ENCODE data around the gene MSL3B.
"Not testable (repeated sequence)": the region's sequence is repeated elsewhere in the genome, so short reads cannot be mapped to it uniquely, and the experiment has no call there.

MSL3B gene

DNA sequence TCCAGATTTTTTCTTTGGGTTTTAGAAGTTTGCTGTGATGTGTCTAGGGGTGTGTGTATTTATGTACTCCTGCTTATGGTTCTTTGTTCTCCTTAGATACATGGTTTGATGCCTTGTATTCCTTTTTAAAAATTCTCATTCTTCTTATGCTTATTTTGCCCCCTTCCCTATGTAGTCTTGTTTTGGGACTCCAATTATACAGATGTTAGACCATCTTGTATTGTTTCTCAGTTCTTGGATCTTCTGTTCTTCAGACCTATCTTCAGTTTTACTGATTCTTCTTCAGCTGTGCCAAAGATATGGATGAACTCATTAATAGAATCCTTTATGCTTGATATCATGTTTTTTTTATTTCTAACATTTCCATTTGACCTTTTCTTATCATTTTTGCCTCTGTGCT, 14.2 kb upstream of the MSL3B start:
- intact Hi-C loops (cut with DNase I), result no loop called here
- Histone ChIP-seq H3K27me3 (replicated peaks; ENCODE audit: insufficient read depth) (no peaks in the 10 kb centered on the region), H3K9me3 (no peaks in the 10 kb centered on the region), H3K27ac (no peak overlapping the region), H3K4me3 (no peak overlapping the region), H3K4me1 (replicated peaks) (no peaks in the 10 kb centered on the region), H3K36me3 (no peaks in the 10 kb centered on the region)
- TF ChIP-seq POLR2AphosphoS5 (IDR thresholded peaks at IDR 0.05) (no peak), POLR2A (IDR thresholded peaks at IDR 0.05) (no peak)
- TF ChIP-seq, protein P1, sequence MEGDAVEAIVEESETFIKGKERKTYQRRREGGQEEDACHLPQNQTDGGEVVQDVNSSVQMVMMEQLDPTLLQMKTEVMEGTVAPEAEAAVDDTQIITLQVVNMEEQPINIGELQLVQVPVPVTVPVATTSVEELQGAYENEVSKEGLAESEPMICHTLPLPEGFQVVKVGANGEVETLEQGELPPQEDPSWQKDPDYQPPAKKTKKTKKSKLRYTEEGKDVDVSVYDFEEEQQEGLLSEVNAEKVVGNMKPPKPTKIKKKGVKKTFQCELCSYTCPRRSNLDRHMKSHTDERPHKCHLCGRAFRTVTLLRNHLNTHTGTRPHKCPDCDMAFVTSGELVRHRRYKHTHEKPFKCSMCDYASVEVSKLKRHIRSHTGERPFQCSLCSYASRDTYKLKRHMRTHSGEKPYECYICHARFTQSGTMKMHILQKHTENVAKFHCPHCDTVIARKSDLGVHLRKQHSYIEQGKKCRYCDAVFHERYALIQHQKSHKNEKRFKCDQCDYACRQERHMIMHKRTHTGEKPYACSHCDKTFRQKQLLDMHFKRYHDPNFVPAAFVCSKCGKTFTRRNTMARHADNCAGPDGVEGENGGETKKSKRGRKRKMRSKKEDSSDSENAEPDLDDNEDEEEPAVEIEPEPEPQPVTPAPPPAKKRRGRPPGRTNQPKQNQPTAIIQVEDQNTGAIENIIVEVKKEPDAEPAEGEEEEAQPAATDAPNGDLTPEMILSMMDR (IDR thresholded peaks at IDR 0.05), result no peak
- no peak for DNase-seq (ENCODE audit: low spot score)

DNA sequence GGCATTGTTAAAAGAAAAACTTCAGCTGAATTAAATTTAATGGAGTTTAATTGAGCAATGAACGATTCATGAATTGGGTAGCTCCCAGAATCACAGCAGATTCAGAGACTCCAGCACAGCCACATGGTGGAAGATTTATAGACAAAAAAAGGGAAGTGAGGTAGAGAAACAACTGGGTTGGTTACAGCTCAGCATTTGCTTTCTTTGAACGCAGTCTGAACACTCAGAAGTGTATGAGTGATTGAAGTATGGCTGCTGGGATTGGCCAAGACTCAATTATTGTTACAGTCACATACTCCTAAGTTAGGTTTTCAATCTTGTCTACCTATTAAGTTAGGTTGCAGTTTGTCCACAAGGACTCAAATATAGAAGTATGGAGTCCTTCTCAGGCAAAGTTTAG, 3.9 kb upstream of the MSL3B start:
- H3K36me3 ChIP-seq; H3K27ac ChIP-seq; H3K27me3 ChIP-seq (replicated peaks; ENCODE audit: insufficient read depth); DNase-seq (ENCODE audit: low spot score); H3K9me3 ChIP-seq; intact Hi-C loops (cut with DNase I); H3K4me1 ChIP-seq (replicated peaks); H3K4me3 ChIP-seq: not testable (repeated sequence)
- WGBS, result 43% methylated on average over 2 of the region's 2 CpGs

DNA sequence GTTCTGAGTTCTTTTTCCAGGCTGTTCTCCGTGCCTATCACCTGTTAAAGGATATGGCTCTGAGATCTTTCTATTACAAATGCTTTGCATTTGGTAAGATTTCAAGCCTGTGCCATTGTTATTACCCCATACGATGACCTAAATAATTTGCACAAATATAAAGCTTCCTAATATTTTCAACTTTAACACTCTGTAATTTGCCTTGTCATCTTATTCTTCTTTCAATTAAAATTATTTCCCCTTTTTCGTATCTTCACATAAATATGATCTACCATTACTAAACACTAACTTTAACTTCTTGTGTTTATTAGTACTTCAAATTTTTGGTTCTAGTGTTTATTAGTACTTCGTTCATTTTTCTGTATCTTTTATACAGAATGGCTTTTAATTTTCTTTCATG, 3.2 kb upstream of the MSL3B start:
- DNase-seq (ENCODE audit: low spot score), result no peak
- Histone ChIP-seq H3K4me3 (no peak overlapping the region), H3K9me3 (no peaks in the 10 kb centered on the region), H3K4me1 (replicated peaks) (no peaks in the 10 kb centered on the region), H3K27me3 (replicated peaks; ENCODE audit: insufficient read depth) (no peaks in the 10 kb centered on the region), H3K27ac (no peak overlapping the region), H3K36me3 (no peaks in the 10 kb centered on the region)
- TF ChIP-seq POLR2AphosphoS5 (IDR thresholded peaks at IDR 0.05) (no peak), POLR2A (IDR thresholded peaks at IDR 0.05) (no peak)
- TF ChIP-seq, protein P1 (IDR thresholded peaks at IDR 0.05), result no peak
- whole genome bisulfite sequencing, result 56% methylated on average over 4 of the region's 4 CpGs
- intact Hi-C loops (cut with DNase I), result no loop called here

DNA sequence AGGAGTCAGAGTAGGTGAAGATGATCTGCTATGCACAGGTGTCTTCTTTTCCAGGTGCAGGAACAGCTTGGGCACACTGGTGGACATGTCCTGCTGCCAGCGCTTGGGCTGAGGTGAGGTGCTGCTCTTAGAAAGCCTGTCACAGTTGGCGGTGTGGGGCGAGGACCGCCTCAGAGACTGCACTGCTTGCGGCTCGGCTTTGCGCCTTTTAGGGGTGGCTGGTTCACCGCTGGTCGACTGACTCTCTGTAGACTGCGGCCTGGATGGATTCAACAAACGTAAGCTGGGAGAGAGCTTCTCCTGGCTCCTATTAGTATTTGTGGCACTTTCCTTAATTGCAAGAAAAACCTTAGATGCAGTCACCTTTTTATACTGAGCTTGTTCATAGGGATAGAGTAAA, 1.7 kb downstream of the MSL3B start:
- TF ChIP-seq, protein P1 (IDR thresholded peaks at IDR 0.05), result no peak
- no peak for TF ChIP-seq POLR2A (IDR thresholded peaks at IDR 0.05)
- no peak for TF ChIP-seq POLR2AphosphoS5 (IDR thresholded peaks at IDR 0.05)
- 98% methylated on average over 11 of the region's 11 CpGs for WGBS
- Histone ChIP-seq H3K4me1 (replicated peaks) (no peaks in the 10 kb centered on the region), H3K27me3 (replicated peaks; ENCODE audit: insufficient read depth) (no peaks in the 10 kb centered on the region), H3K27ac (no peak overlapping the region), H3K4me3 (no peak overlapping the region), H3K9me3 (no peaks in the 10 kb centered on the region), H3K36me3 (no peaks in the 10 kb centered on the region)
- intact Hi-C loops (cut with DNase I), result no loop called here
- no peak for DNase-seq (ENCODE audit: low spot score)

DNA sequence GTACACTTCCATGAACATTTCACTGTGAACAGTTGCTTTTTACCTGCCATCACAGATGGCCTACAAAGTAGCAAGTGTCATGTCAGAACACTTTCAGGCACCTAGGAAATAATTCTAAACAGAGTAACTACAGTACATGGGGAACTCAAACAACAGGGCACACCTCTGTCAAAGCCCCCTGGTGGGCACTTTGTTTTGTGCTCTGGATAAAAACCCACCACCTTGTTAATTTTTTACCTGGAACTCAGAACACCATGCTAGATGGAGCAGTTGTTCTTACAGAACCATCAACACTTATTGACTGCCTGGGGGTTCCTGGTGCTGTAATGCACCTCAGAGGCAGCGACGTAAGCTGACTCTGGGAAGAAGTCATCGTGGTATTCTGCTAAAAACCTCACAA, 2.3 kb downstream of the MSL3B start:
- Histone ChIP-seq H3K36me3 (no peaks in the 10 kb centered on the region), H3K4me3 (no peak overlapping the region), H3K4me1 (replicated peaks) (no peaks in the 10 kb centered on the region), H3K27ac (no peak overlapping the region), H3K27me3 (replicated peaks; ENCODE audit: insufficient read depth) (no peaks in the 10 kb centered on the region), H3K9me3 (no peaks in the 10 kb centered on the region)
- intact Hi-C loops (cut with DNase I), result no loop called here
- 82% methylated on average over 3 of the region's 3 CpGs for WGBS
- no peak for DNase-seq (ENCODE audit: low spot score)
- TF ChIP-seq, protein P1 (IDR thresholded peaks at IDR 0.05), result no peak
- TF ChIP-seq POLR2AphosphoS5 (IDR thresholded peaks at IDR 0.05) (no peak), POLR2A (IDR thresholded peaks at IDR 0.05) (no peak)
